Prostate gland (tissue), 2 donors: ENCODE data around the gene PPP2R2D. TPM values are rescaled to one million over a fixed set of nuclear protein-coding genes. Genes with fewer than 3 reads are reported as not detected.

Experiments used
- DNase-seq: peaks from one replicate; pipeline ENCODE4 v3.0.0-alpha.2; 2019; ENCODE audit warnings: low spot score
- H3K27ac ChIP-seq, 2 donors: fragments of 200-600 bp; sonication (generic); 2 replicates each; pipeline ENCODE4 v1.5.1; 2017 to 2019
- H3K27me3 ChIP-seq: fragments of 200-600 bp; sonication (generic); replicated peaks from 2 replicates; pipeline ENCODE4 v1.5.1; 2019; ENCODE audit not compliant: insufficient read depth
- H3K36me3 ChIP-seq, 2 donors: fragments of 200-600 bp; sonication (generic); 1 replicate in 1 of 2; 2 replicates in 1 of 2; pipeline versions ENCODE4 v1.5.1 to v1.8.1; 2017 to 2019
- H3K4me1 ChIP-seq: fragments of 200-600 bp; sonication (generic); replicated peaks from 2 replicates; pipeline ENCODE4 v1.5.1; 2019
- H3K4me3 ChIP-seq, 2 donors: fragments of 200-600 bp; sonication (generic); 2 replicates each; pipeline ENCODE4 v1.5.1; 2017 to 2019
- H3K9me3 ChIP-seq: fragments of 200-600 bp; sonication (generic); 2 replicates; pipeline ENCODE4 v1.5.1; 2017
- POLR2A ChIP-seq: fragments of 450-650 bp; IDR thresholded peaks from one replicate; pipeline ENCODE4 v1.6.1; 2016; ENCODE audit warnings: antibody characterized with exemption, mild to moderate bottlenecking
- POLR2AphosphoS5 ChIP-seq: sonication (generic); formaldehyde crosslinking; IDR thresholded peaks from one replicate; pipeline ENCODE4 v1.6.1; 2017; ENCODE audit warnings: antibody characterized with exemption
- WGBS: methylation state at CpG from one replicate; pipeline ENCODE4 v1.1.5; 2018; 5-methylcytosine and 5-hydroxymethylcytosine counted together
- intact Hi-C: fragments of 100-400 bp; cut with DNase I; formaldehyde crosslinking; loops from one replicate; pipeline ENCODE4 v1.14.2; 2022
- total RNA-seq, 2 donors: library from RNA; depleted of rRNA; stranded (reverse); fragments of >200 nt; gene quantifications; one replicate each; pipeline ENCODE4 v1.1.0, GENCODE V29; 2016
- TF ChIP-seq, protein P1 (sequence below), 4 experiments: fragments of 200-600 bp in 2 of 4; fragments of 450-650 bp in 2 of 4; sonication (generic) in 2 of 4; IDR thresholded peaks; 1 replicate in 3 of 4; 2 replicates in 1 of 4; pipeline ENCODE4 v1.5.1; 2016 to 2019; ENCODE audit warnings: antibody characterized with exemption in 4 of 4, mild to moderate bottlenecking in 2 of 4, moderate library complexity in 2 of 4

The PPP2R2D gene
- total RNA-seq, 2 donors from 2014 or later, result 37.0 to 55.2 TPM

GRCh38 chr10:131872011-131872826 is 28.6 kb upstream of the PPP2R2D start:
- H3K27ac ChIP-seq, result no peak overlapping the region
- intact Hi-C loops, result loop anchor here (5.0 kb wide), 1 partner anchor 1680 kb away; no protein-coding TSS in a partner anchor
- no peak for TF ChIP-seq POLR2A
- TF ChIP-seq, protein P1, sequence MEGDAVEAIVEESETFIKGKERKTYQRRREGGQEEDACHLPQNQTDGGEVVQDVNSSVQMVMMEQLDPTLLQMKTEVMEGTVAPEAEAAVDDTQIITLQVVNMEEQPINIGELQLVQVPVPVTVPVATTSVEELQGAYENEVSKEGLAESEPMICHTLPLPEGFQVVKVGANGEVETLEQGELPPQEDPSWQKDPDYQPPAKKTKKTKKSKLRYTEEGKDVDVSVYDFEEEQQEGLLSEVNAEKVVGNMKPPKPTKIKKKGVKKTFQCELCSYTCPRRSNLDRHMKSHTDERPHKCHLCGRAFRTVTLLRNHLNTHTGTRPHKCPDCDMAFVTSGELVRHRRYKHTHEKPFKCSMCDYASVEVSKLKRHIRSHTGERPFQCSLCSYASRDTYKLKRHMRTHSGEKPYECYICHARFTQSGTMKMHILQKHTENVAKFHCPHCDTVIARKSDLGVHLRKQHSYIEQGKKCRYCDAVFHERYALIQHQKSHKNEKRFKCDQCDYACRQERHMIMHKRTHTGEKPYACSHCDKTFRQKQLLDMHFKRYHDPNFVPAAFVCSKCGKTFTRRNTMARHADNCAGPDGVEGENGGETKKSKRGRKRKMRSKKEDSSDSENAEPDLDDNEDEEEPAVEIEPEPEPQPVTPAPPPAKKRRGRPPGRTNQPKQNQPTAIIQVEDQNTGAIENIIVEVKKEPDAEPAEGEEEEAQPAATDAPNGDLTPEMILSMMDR (IDR thresholded peaks at IDR 0.05), result no peak
- H3K9me3 ChIP-seq, result no peaks in the 10 kb centered on the region
- no peak for DNase-seq
- no peaks in the 10 kb centered on the region for H3K27me3 ChIP-seq
- 87% methylated on average over 26 of the region's 27 CpGs for WGBS
- no peak overlapping the region for H3K4me3 ChIP-seq
- no peaks in the 10 kb centered on the region for H3K36me3 ChIP-seq
- no peaks in the 10 kb centered on the region for H3K4me1 ChIP-seq

DNA sequence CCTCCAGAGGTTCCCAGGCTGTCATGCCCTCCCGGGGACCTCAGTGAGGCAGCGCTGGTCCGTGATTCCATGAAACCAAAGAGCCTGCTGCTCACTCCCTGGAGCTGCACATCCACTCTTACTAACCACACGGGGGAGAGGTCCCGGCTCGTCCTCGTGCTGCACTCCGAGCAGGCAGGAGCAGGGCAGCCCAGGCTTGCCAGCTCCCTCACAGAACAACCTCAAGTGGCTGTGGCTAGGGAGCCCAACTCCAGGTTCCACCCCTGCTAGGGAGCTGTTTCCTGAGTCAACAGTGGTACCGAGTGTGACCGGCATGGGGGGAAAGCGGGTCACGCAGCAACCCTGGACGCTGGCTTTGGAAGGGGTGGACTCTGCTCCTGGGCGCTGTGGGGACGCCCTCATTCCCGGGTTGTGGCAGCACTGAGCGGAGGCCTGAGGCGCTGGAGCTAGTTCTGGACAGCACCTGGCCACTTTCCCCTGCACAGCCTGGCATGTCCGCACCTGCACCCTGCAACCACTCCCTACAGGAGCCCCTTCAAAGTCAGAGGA is 27.9 kb upstream of the PPP2R2D start:
- Histone ChIP-seq H3K4me3 (no peak overlapping the region), H3K36me3 (no peaks in the 10 kb centered on the region), H3K27ac (no peak overlapping the region), H3K9me3 (no peaks in the 10 kb centered on the region), H3K4me1 (no peaks in the 10 kb centered on the region), H3K27me3 (no peaks in the 10 kb centered on the region)
- no peak for DNase-seq
- TF ChIP-seq POLR2A (no peak), POLR2AphosphoS5 (no peak)
- TF ChIP-seq, protein P1 (IDR thresholded peaks at IDR 0.05), result no peak
- 56% methylated on average over 19 of the region's 19 CpGs for WGBS
- intact Hi-C loops, result loop anchor here (5.0 kb wide), 1 partner anchor 1681 kb away; no protein-coding TSS in a partner anchor

DNA sequence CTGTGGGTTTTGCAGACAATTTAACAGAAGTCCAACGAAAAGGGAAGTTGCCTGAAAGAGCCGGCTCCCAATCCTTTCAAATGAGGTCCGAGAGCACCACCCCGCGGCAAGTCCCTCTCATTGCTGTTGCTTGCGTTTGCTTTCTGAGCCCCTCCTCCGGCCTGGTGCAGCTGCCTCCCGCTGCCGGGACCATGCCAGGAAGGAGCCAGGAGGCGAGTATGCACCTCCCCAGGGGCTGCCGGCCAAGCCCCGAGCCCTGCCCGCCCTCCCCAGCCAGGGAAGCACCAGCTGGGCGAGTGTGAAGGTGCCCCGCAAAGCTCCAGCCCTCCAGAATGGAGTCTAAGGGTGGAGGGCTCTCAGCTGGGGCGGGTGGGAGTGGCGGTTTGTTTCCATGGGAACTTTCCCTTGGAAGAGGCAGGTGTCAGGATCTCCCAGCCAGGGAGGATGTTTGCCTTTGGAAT is 25.8 kb upstream of the PPP2R2D start:
- Histone ChIP-seq H3K4me1 (no peaks in the 10 kb centered on the region), H3K27ac (no peak overlapping the region), H3K27me3 (no peaks in the 10 kb centered on the region), H3K36me3 (no peaks in the 10 kb centered on the region), H3K4me3 (no peak overlapping the region), H3K9me3 (no peaks in the 10 kb centered on the region)
- 3% methylated on average over 15 of the region's 17 CpGs for WGBS
- TF ChIP-seq POLR2AphosphoS5, result peak; percentile 8
- no peak for TF ChIP-seq POLR2A
- TF ChIP-seq, protein P1 (IDR thresholded peaks at IDR 0.05), result peak; percentile 39 to 75 (median 69)
- intact Hi-C loops, result loop anchor here (5.0 kb wide), 1 partner anchor 1683 kb away; no protein-coding TSS in a partner anchor
- peak; percentile 72 for DNase-seq

DNA sequence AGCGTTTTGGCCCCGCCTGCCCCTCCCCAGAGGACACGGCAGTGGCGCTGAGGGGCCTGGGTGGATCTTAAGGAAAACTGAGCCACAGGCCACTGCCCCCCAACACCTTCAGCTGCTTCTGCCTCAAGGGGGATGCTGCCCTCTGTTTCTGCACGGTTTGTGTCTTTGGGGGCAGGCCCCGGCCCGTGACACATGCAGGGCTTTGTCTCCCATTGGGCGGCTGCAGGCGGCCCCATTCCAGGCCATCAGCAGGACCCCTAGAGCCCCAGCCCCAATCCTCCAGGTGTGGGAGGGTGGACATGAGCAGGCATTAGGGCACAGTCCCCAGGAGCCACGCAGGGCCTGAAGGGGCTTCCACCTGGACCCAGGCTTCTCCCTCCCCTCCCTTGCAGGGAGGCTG is 25.3 kb upstream of the PPP2R2D start:
- TF ChIP-seq, protein P1 (IDR thresholded peaks at IDR 0.05), result no peak
- TF ChIP-seq POLR2A (no peak), POLR2AphosphoS5 (no peak)
- H3K9me3 ChIP-seq, result no peaks in the 10 kb centered on the region
- no peak for DNase-seq
- WGBS, result 57% methylated on average over 10 of the region's 10 CpGs
- H3K27ac ChIP-seq, result no peak overlapping the region
- H3K27me3 ChIP-seq, result no peaks in the 10 kb centered on the region
- intact Hi-C loops, result no loop called here
- no peak overlapping the region for H3K4me3 ChIP-seq
- no peaks in the 10 kb centered on the region for H3K4me1 ChIP-seq
- no peaks in the 10 kb centered on the region for H3K36me3 ChIP-seq
